LNCaP clone FGC (cell line): Measurements from ENCODE around the gene PRR15L.
"Not testable (repeated sequence)": the region's sequence is repeated elsewhere in the genome, so short reads cannot be mapped to it uniquely, and the experiment has no call there.

Experiments used
- DNase-seq: peaks from one replicate; pipeline ENCODE4 v3.0.0-alpha.2; 2011; ENCODE audit warnings: low read depth
- H3K4me3 ChIP-seq: 2 replicates; pipeline ENCODE4 v1.5.1; 2011; ENCODE audit warnings: mild to moderate bottlenecking, low read depth, low read length, control low read depth
- TF ChIP-seq, protein P1 (sequence below): IDR thresholded peaks from 2 replicates; pipeline ENCODE4 v1.5.1; 2012; ENCODE audit warnings: mild to moderate bottlenecking; ENCODE audit not compliant: control insufficient read depth, insufficient read depth; ENCODE audit errors: extremely low read depth

The PRR15L gene

DNA sequence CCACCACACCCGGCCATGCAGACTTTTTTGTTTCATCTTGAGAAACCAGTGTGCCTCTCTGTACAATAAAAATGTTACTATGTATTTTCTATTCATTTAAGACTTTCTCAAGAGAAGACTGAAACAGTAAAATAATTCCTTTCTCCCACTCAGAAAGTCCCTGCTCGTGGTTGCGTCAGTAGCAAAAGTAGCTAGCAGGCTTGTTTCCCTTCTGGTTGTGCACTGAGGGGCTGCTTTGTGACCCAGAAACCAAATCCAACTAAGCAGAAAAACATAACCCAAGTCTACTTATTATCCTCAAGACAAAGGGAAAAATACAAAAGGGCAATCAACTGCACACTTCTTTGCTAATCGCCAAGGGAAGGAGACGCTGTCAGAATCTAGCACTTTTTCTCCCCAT lies 19.7 kb downstream of the PRR15L start:
- TF ChIP-seq, protein P1, sequence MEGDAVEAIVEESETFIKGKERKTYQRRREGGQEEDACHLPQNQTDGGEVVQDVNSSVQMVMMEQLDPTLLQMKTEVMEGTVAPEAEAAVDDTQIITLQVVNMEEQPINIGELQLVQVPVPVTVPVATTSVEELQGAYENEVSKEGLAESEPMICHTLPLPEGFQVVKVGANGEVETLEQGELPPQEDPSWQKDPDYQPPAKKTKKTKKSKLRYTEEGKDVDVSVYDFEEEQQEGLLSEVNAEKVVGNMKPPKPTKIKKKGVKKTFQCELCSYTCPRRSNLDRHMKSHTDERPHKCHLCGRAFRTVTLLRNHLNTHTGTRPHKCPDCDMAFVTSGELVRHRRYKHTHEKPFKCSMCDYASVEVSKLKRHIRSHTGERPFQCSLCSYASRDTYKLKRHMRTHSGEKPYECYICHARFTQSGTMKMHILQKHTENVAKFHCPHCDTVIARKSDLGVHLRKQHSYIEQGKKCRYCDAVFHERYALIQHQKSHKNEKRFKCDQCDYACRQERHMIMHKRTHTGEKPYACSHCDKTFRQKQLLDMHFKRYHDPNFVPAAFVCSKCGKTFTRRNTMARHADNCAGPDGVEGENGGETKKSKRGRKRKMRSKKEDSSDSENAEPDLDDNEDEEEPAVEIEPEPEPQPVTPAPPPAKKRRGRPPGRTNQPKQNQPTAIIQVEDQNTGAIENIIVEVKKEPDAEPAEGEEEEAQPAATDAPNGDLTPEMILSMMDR: no peak
- H3K4me3 ChIP-seq: no peak overlapping the region
- DNase-seq: no peak

DNA sequence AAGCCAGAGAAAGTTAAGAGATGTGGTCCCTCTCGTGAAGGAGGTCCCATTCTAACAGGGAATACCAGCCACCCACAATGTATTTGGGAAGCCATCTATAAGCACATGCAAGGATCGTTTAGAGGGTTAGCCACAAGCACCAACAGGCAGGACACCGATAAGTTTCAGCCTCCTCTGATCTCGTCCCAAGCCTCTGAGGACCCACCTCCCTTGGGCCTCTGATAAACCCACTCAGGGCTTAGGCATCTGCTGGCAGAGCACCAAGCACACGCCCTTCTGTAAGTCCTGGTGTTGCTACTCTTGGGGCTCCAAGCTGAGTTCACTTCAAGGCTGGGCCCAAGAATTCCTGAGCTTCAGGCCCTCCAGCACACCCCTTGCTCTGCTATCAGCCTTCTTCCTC lies 21.7 kb downstream of the PRR15L start:
- no peak for DNase-seq
- H3K4me3 ChIP-seq: no peak overlapping the region
- TF ChIP-seq, protein P1: no peak

DNA sequence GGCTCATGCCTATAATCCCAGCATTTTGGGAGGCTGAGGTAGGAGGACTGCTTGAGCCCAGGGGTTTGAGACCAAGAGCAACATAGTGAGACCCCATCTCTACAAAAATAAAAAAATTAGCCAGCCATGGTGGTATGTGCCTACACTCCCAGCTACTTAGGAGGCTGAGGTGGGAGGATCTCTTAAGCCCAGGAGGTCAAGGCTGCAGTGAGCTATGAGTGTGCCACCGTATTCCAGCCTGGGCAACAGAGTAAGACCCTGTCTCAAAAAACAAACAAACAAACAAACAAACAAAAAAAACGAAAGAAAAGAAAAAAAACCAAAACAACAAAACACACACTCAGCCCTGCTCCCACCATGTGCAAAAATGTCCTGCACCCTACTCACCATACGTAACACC lies 22.2 kb downstream of the PRR15L start:
- H3K4me3 ChIP-seq, DNase-seq: not testable (repeated sequence)

DNA sequence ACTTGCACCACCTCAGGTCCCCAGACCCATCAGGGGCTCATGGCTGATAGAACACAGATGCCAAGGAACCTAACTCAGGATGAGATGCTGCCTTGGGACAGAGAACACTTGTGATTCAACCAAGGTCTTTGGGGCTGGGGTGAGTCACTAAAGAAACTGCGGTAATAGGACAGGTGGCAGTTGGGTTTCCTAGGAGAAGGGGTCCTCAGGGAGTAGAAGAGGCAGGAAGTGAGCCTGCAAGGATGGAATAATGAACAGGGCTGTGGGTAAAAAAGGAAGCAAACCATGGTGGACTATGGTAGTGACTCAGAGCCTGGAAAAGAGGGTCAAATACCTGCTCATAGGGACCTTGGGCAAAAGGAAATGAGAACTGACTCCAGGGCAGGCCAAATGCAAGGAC lies 22.8 kb downstream of the PRR15L start:
- TF ChIP-seq, protein P1: no peak
- no peak for DNase-seq

DNA sequence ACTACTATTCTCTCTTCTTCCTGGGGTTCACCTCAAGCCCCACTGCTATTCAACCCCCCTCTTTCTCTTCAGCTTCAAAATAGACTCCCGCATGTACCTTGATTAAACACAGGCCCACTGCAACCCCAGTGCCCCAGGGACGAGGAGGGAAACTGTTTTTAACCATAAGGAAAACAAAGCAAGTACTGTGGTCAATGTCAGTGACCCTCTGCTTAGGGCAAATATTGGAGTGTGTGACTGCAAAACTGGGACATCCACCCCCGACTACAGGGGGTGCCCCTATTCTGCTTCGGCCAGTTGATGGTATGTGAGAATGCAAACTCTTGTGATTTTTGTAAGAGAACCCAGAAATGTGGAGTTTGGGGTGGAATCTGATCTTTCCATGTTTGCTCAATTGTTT lies 25.8 kb downstream of the PRR15L start:
- no peak for DNase-seq
- no peak overlapping the region for H3K4me3 ChIP-seq
- TF ChIP-seq, protein P1: no peak

More for the DNA sequence above, 22.8 kb downstream of the PRR15L start:
- no peak overlapping the region for H3K4me3 ChIP-seq

DNA sequence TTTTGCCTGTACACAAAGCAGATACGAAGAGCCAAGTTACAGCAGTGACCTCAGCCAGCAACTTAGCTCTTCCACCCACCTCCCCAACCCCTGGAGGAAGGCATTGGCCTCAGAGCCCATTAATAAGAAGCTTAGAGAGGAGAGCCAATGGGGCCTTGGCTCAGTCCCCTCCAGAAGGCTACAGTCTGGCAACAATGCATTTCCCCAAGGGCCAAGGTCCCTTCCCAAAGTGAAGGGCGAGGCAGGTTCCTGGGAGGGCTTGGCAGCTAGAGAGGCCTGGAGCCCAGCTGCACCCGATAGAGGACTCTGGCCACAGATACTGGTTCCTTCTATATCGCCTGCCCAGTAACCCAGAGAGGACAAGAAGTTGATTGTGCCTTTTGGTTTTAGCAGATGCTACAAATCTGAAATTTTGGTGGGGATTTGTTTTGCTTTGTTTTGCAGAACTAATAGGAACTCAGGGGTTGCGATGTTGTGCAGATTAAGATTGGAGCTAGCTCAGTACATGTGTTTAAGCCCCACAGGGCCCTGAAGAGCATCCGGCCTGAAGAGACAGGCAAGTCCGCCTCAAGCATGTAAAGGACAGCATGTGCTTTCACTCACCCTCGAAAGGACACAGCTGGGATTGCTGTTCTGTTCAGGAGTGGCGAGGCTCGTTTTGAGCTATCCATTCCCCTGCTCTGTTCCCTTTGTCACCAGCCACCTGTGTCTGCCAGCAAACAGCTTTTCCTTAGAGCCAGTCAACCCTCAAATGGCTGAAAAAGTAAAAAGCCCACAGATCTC lies 28.3 kb downstream of the PRR15L start:
- DNase-seq: no peak
- TF ChIP-seq, protein P1: no peak

DNA sequence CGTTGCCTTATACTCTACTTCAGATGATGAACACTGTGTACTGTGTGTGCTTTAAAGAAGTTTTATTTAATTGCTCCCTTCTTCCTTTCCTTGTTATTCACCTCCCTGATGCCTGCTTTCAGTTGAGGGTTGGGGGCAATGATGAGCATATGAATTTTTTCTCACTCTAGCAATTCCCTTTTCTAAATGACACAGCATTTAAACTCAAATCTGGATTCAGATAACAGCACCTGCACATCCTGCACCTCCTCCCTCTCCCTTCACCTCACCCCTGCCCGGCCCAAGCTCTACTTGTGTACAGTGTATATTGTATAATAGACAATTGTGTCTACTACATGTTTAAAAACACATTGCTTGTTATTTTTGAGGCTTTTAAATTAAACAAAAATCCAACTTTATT lies 29.3 kb downstream of the PRR15L start:
- TF ChIP-seq, protein P1: no peak
- no peak overlapping the region for H3K4me3 ChIP-seq
- DNase-seq: no peak

More for the DNA sequence above, 28.3 kb downstream of the PRR15L start:
- H3K4me3 ChIP-seq: no peak overlapping the region
